Omental fat pad (tissue), 4 donors: ENCODE data around the gene LARGE1. TPM values are rescaled to one million over a fixed set of nuclear protein-coding genes. Genes with fewer than 3 reads are reported as not detected.

Experiments used
- ATAC-seq: fragments of 150-250 bp; one replicate; pipeline ENCODE4 v1.9.1; 2016; ENCODE audit warnings: mild to moderate bottlenecking, moderate library complexity; ENCODE audit not compliant: low FRiP score
- DNase-seq: peaks from one replicate; pipeline ENCODE4 v3.0.0-alpha.2; 2019; ENCODE audit warnings: low spot score
- total RNA-seq, 4 donors: library from RNA; depleted of rRNA; stranded (reverse); fragments of >200 nt; gene quantifications; one replicate each; pipeline ENCODE4 v1.1.0, GENCODE V29; 2016
- TF ChIP-seq, protein P1 (sequence below), 3 donors: fragments of 450-650 bp; IDR thresholded peaks; one replicate each; pipeline ENCODE4 v1.5.1; 2016 to 2017; ENCODE audit warnings: antibody characterized with exemption in 3 of 3, mild to moderate bottlenecking in 3 of 3, moderate library complexity in 2 of 3

LARGE1 gene
- total RNA-seq, 4 donors from 2014 or later: 16.5 to 31.2 (median 22.3) TPM

GRCh38 chr22:33821290-33821689, 99.0 kb downstream of the LARGE1 start:
- TF ChIP-seq, protein P1, sequence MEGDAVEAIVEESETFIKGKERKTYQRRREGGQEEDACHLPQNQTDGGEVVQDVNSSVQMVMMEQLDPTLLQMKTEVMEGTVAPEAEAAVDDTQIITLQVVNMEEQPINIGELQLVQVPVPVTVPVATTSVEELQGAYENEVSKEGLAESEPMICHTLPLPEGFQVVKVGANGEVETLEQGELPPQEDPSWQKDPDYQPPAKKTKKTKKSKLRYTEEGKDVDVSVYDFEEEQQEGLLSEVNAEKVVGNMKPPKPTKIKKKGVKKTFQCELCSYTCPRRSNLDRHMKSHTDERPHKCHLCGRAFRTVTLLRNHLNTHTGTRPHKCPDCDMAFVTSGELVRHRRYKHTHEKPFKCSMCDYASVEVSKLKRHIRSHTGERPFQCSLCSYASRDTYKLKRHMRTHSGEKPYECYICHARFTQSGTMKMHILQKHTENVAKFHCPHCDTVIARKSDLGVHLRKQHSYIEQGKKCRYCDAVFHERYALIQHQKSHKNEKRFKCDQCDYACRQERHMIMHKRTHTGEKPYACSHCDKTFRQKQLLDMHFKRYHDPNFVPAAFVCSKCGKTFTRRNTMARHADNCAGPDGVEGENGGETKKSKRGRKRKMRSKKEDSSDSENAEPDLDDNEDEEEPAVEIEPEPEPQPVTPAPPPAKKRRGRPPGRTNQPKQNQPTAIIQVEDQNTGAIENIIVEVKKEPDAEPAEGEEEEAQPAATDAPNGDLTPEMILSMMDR (IDR thresholded peaks at IDR 0.05): no peak
- DNase-seq (no peak), ATAC-seq (peak; percentile 55)

DNA sequence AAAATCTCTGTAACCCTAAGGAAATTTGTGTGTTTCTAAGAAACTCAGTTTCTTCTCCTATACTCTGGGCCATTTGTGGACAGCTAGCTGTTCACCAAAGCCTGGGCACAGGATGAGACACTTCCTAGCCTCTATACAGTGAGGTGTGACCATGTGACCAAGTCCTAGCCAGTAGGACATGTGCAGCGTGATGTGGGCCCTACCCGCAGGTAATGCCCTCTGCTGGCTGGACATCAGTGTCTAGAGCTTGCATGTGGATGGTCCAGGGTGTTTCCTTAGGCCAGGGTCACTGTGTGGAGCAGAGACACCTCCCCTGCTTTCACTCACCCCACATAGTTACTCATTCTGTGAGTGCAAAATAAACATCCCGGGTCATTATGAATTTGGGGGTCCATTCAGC, 100.5 kb downstream of the LARGE1 start:
- TF ChIP-seq, protein P1 (IDR thresholded peaks at IDR 0.05): no peak
- ATAC-seq: no peak
- no peak for DNase-seq

DNA sequence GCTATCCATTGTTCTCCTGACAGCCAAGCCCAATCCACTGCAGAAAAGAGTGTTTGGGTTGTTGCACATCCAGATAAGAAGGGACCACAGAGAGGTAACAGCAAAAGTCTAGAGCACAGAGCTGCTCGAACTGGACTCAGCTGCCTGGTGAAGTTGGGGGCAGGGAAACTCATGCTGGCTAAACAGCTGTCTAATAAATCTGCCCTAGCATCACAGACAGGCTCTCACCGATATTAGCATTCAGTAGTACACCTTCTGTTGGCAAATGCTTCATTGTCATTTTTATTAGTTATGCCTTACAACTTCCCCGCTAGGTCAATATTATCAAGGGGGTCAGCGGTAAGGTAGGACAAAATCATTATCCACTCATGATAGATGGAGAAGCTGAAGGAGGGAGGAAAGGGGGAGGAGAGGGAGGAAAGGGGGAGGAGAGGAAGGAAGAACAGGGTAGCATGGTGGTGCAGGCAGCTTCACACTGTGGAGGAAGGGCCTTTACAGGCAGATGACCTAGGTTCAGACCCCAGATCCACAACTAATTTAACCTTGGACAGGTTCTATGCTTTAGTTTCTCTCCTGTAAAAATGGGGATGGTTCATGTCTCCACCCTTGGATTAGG, 102.7 kb downstream of the LARGE1 start:
- TF ChIP-seq, protein P1 (IDR thresholded peaks at IDR 0.05): no peak
- ATAC-seq: no peak
- DNase-seq: no peak

DNA sequence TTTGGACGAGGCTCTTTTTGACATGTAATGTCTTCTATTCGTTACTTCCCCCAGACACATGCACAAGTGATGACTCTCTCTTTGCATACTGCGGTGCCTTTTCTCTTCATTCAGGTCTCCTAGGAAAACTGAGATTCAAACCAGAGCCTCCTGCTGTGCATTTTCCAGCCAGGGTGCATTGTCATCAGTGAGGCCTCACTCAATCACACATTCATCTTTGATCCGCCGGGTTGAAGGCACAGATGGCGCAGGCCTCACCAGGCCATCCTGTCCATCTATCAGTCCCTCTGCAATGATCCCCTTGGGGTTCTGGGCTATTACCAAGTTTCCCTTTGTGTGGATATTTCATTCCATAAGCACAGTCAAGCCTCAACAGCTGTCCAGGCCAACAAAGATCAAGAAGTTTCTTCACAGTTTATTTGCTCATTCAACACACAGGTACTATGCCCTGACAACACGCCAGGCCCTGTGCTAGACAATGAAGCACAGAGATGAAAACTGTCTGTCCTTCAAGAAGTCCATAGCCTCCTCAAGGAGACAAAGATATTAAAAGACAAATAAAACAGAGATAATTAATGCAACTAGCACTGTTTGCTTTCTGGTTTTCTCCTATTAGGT, 107.8 kb downstream of the LARGE1 start:
- DNase-seq (no peak), ATAC-seq (no peak)
- TF ChIP-seq, protein P1 (IDR thresholded peaks at IDR 0.05): no peak

DNA sequence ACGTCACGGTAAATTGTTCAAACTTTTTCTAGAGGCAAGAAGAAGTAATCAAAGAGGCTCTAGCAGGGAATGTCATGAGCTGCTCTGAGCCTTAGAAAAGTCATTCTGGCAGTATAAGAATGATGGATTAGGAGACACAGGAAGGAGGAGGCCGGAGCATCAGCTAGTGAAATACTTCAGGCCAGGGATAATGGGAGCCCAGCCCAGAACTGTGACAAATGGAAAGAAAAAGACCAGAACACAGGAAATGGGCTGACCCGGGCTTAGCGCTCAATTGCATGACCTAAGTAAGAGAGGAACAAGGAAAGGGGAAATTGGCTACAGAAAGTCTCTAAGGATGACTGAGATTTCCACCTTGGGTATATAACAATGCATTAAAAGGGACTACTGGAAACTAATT, 108.6 kb downstream of the LARGE1 start:
- no peak for DNase-seq
- ATAC-seq: peak; percentile 37
- TF ChIP-seq, protein P1 (IDR thresholded peaks at IDR 0.05): no peak

DNA sequence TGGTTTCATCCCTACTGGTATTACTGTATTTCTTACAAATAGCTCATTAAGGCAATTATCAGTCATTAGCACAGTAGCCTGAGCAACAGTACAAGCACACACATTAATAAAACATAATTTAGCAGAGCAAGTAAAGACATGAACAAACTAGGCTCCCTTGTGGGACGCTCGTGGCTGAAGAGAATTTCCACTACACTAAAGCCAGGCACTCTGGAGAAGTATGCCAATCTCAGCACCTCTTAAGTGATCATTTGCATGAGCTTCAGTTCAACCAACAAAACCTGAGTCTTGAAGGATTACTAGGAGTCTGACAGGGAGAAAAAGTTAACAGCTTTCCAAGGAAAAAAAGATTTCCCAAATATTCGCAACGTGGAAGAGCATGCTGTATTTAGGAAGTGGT, 109.1 kb downstream of the LARGE1 start:
- DNase-seq: no peak
- no peak for ATAC-seq
- TF ChIP-seq, protein P1 (IDR thresholded peaks at IDR 0.05): no peak

DNA sequence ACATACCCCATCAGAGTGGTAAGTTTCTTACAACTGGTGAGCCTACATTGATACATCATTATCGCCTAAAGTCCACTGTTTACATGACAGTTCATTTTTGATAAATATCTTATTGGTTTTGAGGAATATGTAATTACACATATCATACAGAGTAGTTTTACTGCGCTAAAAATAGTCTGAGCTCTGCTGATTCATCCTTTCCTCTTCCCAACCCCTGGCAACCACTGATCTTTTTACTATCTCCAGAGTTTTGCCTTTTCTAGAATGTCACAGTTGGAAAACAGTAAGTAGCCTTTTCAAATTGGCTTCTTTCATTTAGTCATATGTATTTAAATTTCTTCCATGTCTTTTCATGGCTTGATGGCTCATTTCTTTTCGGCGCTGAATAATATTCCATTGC, 112.8 kb downstream of the LARGE1 start:
- ATAC-seq: no peak

More for the DNA sequence above, 112.8 kb downstream of the LARGE1 start:
- DNase-seq: no peak
- TF ChIP-seq, protein P1 (IDR thresholded peaks at IDR 0.05): no peak
